Esophagus squamous epithelium (tissue), 5 donors: ENCODE results near the gene GPC6. TPM values are rescaled to one million over a fixed set of nuclear protein-coding genes. Genes with fewer than 3 reads are reported as not detected.

Source experiments
- DNase-seq: peaks from one replicate; lab custom pipeline; 2025; lab: John Stamatoyannopoulos, UW
- H3K27ac ChIP-seq, 4 donors: fragments of 200-600 bp; sonication (generic); one replicate each; pipeline ENCODE4 v1.5.1; 2016 to 2019; ENCODE audit warnings: mild to moderate bottlenecking in 1 of 4
- H3K27me3 ChIP-seq, 4 donors: fragments of 200-600 bp; sonication (generic); 1 replicate in 3 of 4; 2 replicates in 1 of 4; pipeline versions ENCODE4 v1.5.1 to v1.6.0; 2017 to 2021; ENCODE audit warnings: antibody characterized with exemption in 1 of 4
- H3K36me3 ChIP-seq, 3 donors: fragments of 200-600 bp; sonication (generic); one replicate each; pipeline ENCODE4 v1.5.1; 2016 to 2019
- H3K4me1 ChIP-seq, 3 donors: fragments of 200-600 bp; sonication (generic); one replicate each; pipeline ENCODE4 v1.5.1; 2017 to 2019
- H3K4me3 ChIP-seq, 4 donors: fragments of 200-600 bp; sonication (generic); 1 replicate in 3 of 4; 2 replicates in 1 of 4; pipeline ENCODE4 v1.5.1; 2016 to 2019; ENCODE audit warnings: mild to moderate bottlenecking in 2 of 4, moderate library complexity in 1 of 4
- H3K9me3 ChIP-seq, 3 donors: fragments of 200-600 bp; sonication (generic); one replicate each; pipeline ENCODE4 v1.5.1; 2016 to 2019
- CTCF ChIP-seq, 6 experiments: fragments of 450-650 bp in 4 of 6; fragments of 200-600 bp in 2 of 6; sonication (generic) in 2 of 6; IDR thresholded peaks; one replicate each; pipeline ENCODE4 v1.5.1; 2016 to 2019; ENCODE audit warnings: antibody characterized with exemption in 6 of 6, mild to moderate bottlenecking in 4 of 6, moderate library complexity in 4 of 6
- POLR2A ChIP-seq, 4 donors: fragments of 450-650 bp; IDR thresholded peaks; one replicate each; pipeline ENCODE4 v1.6.1; 2017; ENCODE audit warnings: antibody characterized with exemption in 4 of 4, mild to moderate bottlenecking in 4 of 4, moderate library complexity in 3 of 4
- WGBS, 2 donors: methylation state at CpG; one replicate each; pipeline ENCODE4 v1.1.5; 2018; 5-methylcytosine and 5-hydroxymethylcytosine counted together
- intact Hi-C: fragments of 100-400 bp; cut with DNase I; formaldehyde crosslinking; loops from one replicate; pipeline ENCODE4 v1.15.0; 2022
- total RNA-seq, 4 donors: library from RNA; depleted of rRNA; stranded (reverse); fragments of >200 nt; gene quantifications; one replicate each; pipeline ENCODE4 v1.1.0, GENCODE V29; 2016
- donor health status: DM: yes; HTN: yes; CAD: no.

The GPC6 gene
- total RNA-seq, 4 donors from 2014 or later = 0.57 to 8.6 (median 2.6) TPM

GRCh38 chr13:94114166-94114565 is 887.6 kb downstream of the GPC6 start:
- WGBS, 2 donors = 68 to 93% methylated on average over 1 of the region's 1 CpG
- no peak for DNase-seq
- TF ChIP-seq CTCF (IDR thresholded peaks at IDR 0.05) (no peak), POLR2A (IDR thresholded peaks at IDR 0.05) (no peak)
- H3K27me3 ChIP-seq = no peaks in the 10 kb centered on the region
- intact Hi-C loops = no loop called here
- H3K36me3 ChIP-seq = no peaks in the 10 kb centered on the region
- H3K4me1 ChIP-seq = no peaks in the 10 kb centered on the region
- H3K27ac ChIP-seq = no peak overlapping the region
- no peak overlapping the region for H3K4me3 ChIP-seq
- H3K9me3 ChIP-seq = no peaks in the 10 kb centered on the region

GRCh38 chr13:94115054-94115453 is 888.4 kb downstream of the GPC6 start:
- Histone ChIP-seq H3K4me3 (no peak overlapping the region), H3K27me3 (no peaks in the 10 kb centered on the region), H3K36me3 (no peaks in the 10 kb centered on the region), H3K4me1 (no peaks in the 10 kb centered on the region), H3K9me3 (no peaks in the 10 kb centered on the region), H3K27ac (no peak overlapping the region)
- no peak for TF ChIP-seq POLR2A (IDR thresholded peaks at IDR 0.05)
- no peak for TF ChIP-seq CTCF (IDR thresholded peaks at IDR 0.05)
- 67 to 75% methylated on average over 1 of the region's 1 CpG for WGBS, 2 donors
- intact Hi-C loops = no loop called here
- DNase-seq = no peak

DNA sequence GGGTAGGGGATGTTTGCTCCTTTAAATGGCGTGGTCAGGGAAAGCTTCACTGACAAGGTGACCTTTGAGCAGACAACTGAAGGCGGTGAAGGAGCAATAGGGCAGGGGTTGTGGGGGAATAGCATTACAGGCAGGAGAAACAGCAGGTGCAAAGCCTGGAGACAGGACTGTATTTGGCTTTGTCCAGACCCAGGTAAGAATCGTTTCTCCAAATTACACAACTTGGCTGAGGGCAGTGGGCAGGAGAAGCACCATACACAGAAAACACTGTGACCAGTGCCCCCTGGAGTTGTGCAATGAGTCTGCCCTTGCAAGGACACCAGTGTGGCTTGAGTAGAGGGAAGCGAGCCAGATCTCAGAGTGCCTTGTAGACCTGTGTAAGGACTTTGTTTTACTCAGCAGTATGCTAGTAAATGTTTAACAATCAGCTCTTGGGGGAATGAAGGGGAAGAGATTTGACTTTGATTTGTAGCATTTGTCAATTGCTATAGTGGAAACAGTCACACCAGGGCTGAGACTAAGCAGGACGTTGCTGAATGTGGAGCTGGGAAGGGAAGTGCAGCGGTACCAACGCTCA is 892.8 kb downstream of the GPC6 start:
- no peaks in the 10 kb centered on the region for H3K9me3 ChIP-seq
- no peak overlapping the region for H3K4me3 ChIP-seq
- no peaks in the 10 kb centered on the region for H3K36me3 ChIP-seq
- TF ChIP-seq POLR2A (IDR thresholded peaks at IDR 0.05) = no peak
- no peak for TF ChIP-seq CTCF (IDR thresholded peaks at IDR 0.05)
- 63 to 71% methylated on average over 7 of the region's 7 CpGs for WGBS, 2 donors
- intact Hi-C loops = no loop called here
- no peak overlapping the region for H3K27ac ChIP-seq
- no peaks in the 10 kb centered on the region for H3K27me3 ChIP-seq
- H3K4me1 ChIP-seq = no peaks in the 10 kb centered on the region
- no peak for DNase-seq

- Histone ChIP-seq H3K36me3 (no peaks in the 10 kb centered on the region), H3K4me1 (no peaks in the 10 kb centered on the region), H3K4me3 (no peak overlapping the region), H3K9me3 (no peaks in the 10 kb centered on the region), H3K27me3 (no peaks in the 10 kb centered on the region), H3K27ac (no peak overlapping the region)
- WGBS, 2 donors = 60 to 71% methylated on average over 2 of the region's 2 CpGs
- intact Hi-C loops = no loop called here
- TF ChIP-seq POLR2A (IDR thresholded peaks at IDR 0.05) (no peak), CTCF (IDR thresholded peaks at IDR 0.05) (no peak)
- no peak for DNase-seq
Observed at GRCh38 chr13:94120878-94121277, 894.3 kb downstream of the GPC6 start.

- DNase-seq = no peak
- H3K27me3 ChIP-seq = no peaks in the 10 kb centered on the region
- H3K9me3 ChIP-seq = no peaks in the 10 kb centered on the region
- H3K4me3 ChIP-seq = no peak overlapping the region
- no peak for TF ChIP-seq CTCF (IDR thresholded peaks at IDR 0.05)
- no peak for TF ChIP-seq POLR2A (IDR thresholded peaks at IDR 0.05)
- no peaks in the 10 kb centered on the region for H3K36me3 ChIP-seq
- intact Hi-C loops = no loop called here
- no peaks in the 10 kb centered on the region for H3K4me1 ChIP-seq
- no peak overlapping the region for H3K27ac ChIP-seq
- WGBS, 2 donors = 79 to 83% methylated on average over 1 of the region's 1 CpG
Observed at GRCh38 chr13:94121686-94122085, 895.1 kb downstream of the GPC6 start.
